ENCODE measurements around the gene FICD.
"Not testable (repeated sequence)": the region's sequence is repeated elsewhere in the genome, so short reads cannot be mapped to it uniquely, and the experiment has no call there.

FICD gene

GRCh38 chr12:108538146-108538545 is 23.1 kb downstream of the FICD start:
- no peak for DNase-seq (ENCODE audit: low read depth, low spot score)

GRCh38 chr12:108538616-108539195 is 23.6 kb downstream of the FICD start:
- DNase-seq (ENCODE audit: low read depth, low spot score), result no peak

- no peak for DNase-seq (ENCODE audit: low read depth, low spot score)
Measured at GRCh38 chr12:108542320-108542719, 27.2 kb downstream of the FICD start.

GRCh38 chr12:108543652-108544051 is 28.6 kb downstream of the FICD start:
- no peak for DNase-seq (ENCODE audit: low read depth, low spot score)

GRCh38 chr12:108547686-108548085 is 32.6 kb downstream of the FICD start:
- DNase-seq (ENCODE audit: low read depth, low spot score), result no peak

- DNase-seq (ENCODE audit: low read depth, low spot score), result no peak
Measured at GRCh38 chr12:108548954-108549521, 34.0 kb downstream of the FICD start.

GRCh38 chr12:108551535-108551934 is 36.5 kb downstream of the FICD start:
- DNase-seq (ENCODE audit: low read depth, low spot score), result no peak

- no peak for DNase-seq (ENCODE audit: low read depth, low spot score)
Measured at GRCh38 chr12:108553799-108554198, 38.7 kb downstream of the FICD start.

GRCh38 chr12:108555383-108555782 is 40.3 kb downstream of the FICD start:
- DNase-seq (ENCODE audit: low read depth, low spot score), result not testable (repeated sequence)

GRCh38 chr12:108559007-108559655 is 44.1 kb downstream of the FICD start:
- no peak for DNase-seq (ENCODE audit: low read depth, low spot score)

- no peak for DNase-seq (ENCODE audit: low read depth, low spot score)
Measured at GRCh38 chr12:108559748-108560147, 44.7 kb downstream of the FICD start.

- no peak for DNase-seq (ENCODE audit: low read depth, low spot score)
Measured at GRCh38 chr12:108560321-108560721, 45.2 kb downstream of the FICD start.

GRCh38 chr12:108560752-108561719 is 46.0 kb downstream of the FICD start, which contains the start of gene SART3:
TSS of gene SART3 (minus strand) at chr12:108561173. CDS start at chr12:108561154, 19 bp downstream.
- peak; percentile 91 for DNase-seq (ENCODE audit: low read depth, low spot score)

GRCh38 chr12:108561852-108562347 is 46.8 kb downstream of the FICD start:
- DNase-seq (ENCODE audit: low read depth, low spot score), result no peak

GRCh38 chr12:108562348-108563135 is 47.5 kb downstream of the FICD start, which contains the start of gene ISCU:
TSS of gene ISCU (plus strand) at chr12:108562596. CDS start at chr12:108562623, 27 bp downstream.
- peak; percentile 81 for DNase-seq (ENCODE audit: low read depth, low spot score)

- DNase-seq (ENCODE audit: low read depth, low spot score), result peak; percentile 50
Measured at GRCh38 chr12:108563136-108563803, 48.2 kb downstream of the FICD start.

GRCh38 chr12:108563804-108564151 is 48.7 kb downstream of the FICD start:
- no peak for DNase-seq (ENCODE audit: low read depth, low spot score)

- no peak for DNase-seq (ENCODE audit: low read depth, low spot score)
Measured at GRCh38 chr12:108564724-108565123, 49.6 kb downstream of the FICD start.

GRCh38 chr12:108565146-108565545 is 50.1 kb downstream of the FICD start:
- DNase-seq (ENCODE audit: low read depth, low spot score), result no peak

- DNase-seq (ENCODE audit: low read depth, low spot score), result no peak
Measured at GRCh38 chr12:108565976-108566375, 50.9 kb downstream of the FICD start.

All from iPS DF 19.7 (cell line).